Transverse colon (tissue), 3 donors: ENCODE data around the gene PCBD2.

Experiments used
- CTCF ChIP-seq, 5 experiments: fragments of 200-600 bp in 3 of 5; fragments of 450-650 bp in 2 of 5; sonication (generic) in 3 of 5; IDR thresholded peaks; 1 replicate in 2 of 5; 2 replicates in 3 of 5; pipeline ENCODE4 v1.5.1; 2016 to 2017; ENCODE audit warnings: antibody characterized with exemption in 5 of 5, inconsistent platforms in 3 of 5, mild to moderate bottlenecking in 2 of 5, moderate library complexity in 1 of 5
- POLR2A ChIP-seq: fragments of 450-650 bp; IDR thresholded peaks from one replicate; pipeline ENCODE4 v1.6.1; 2016; ENCODE audit warnings: antibody characterized with exemption, mild to moderate bottlenecking, moderate library complexity

- TF ChIP-seq POLR2A, result no peak
- TF ChIP-seq CTCF (IDR thresholded peaks at IDR 0.05), result no peak
Measured at GRCh38 chr5:134945041-134945440, 40.1 kb downstream of the PCBD2 start.
